Measurements from ENCODE around the gene TMEM39B.
"Not testable (repeated sequence)": the region's sequence is repeated elsewhere in the genome, so short reads cannot be mapped to it uniquely, and the experiment has no call there.

Gene TMEM39B

DNA sequence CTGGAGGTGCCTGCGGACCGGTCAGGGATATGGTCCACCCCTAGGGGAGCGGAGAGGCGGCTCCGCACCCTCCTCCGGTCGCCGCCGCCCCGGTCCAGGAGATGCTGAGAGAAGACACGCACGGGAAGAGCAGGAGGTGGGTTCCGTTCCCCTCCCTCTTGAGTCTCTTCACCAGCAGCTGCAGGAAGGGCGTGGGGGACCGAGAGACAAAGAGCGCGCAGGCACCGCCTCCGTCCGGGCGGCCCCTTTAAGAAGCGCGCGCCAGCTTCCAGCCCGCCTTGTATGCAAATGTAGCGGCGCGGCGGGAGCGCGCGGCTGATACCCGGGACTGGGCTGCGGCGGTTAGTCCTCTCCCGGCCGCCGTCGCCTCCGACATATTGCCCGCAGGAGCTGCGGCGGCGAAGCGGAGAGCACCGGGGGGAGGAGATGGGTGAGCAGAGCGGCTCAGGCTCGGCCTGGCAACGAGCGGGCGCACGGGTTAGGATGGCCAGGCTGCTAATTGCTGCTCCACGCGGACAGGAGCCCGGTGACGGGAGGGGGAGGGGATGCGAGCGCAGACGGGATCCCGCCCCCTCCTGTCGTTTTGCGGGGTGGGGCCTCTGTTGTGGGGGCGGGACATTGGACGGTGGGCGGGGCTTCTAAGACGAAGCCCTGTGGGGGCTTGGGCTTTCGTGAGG lies at the start of gene TMEM39B:
TMEM39B (plus strand) TSS at position 318 of the 677 bp plus-strand sequence; CDS start at position 427, 109 bp downstream.
- peak; percentile 96 for DNase-seq

DNA sequence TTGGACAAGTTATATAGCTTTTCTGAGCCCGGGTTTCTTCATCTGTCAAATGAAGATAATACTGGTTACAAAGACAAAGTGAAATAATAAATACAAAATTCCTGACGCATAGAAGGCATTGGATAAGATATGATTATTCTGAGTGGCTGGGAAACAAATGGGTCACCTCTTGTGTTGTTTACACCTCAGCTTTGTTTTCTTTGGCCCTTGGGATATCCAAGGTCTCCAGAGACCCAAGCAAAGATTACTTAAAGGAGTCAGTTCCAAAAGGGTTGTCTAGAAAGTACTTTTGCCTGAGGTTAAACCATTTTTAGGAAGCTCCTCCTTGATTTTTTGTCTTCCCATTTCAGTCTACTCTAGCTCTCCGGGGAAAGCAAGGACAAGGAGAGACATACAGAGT lies 49.4 kb upstream of the TMEM39B start:
- no peak for DNase-seq

- DNase-seq, result no peak
Observed at GRCh38 chr1:32025515-32025914, 47.2 kb upstream of the TMEM39B start.

GRCh38 chr1:32028746-32029145 lies 44.0 kb upstream of the TMEM39B start:
- no peak for DNase-seq

DNA sequence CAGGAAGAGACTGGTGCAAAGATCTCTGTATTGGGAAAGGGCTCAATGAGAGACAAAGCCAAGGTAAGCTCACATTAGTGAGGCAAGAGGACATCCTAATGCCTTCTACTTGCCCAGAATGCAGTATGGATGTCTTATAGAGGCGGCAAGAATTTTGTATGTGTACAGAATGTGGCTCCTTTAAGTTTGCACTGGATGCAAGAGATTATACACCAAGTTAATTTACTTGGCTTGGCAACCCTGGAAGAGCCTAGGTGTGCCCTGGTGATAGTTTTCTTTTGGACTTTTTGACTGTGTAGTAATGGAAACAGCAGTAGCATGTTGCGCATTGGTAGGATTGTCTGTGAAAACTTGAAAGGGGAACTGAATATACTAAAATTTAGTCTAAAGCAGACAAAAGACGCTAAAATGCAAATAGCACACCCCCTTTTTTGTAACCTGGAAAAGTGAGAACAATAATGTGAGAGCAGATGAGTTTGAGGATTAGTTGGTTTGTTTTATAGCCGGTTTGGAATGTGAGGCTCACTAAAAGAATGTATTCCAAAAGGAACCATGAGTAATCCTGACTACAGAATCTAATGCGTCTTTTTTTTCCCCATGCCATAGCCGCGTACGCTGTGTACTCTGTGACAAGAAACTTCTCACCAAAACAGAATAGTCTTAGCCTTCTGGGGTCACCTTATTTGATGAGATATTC lies 41.0 kb upstream of the TMEM39B start:
- no peak for DNase-seq

DNA sequence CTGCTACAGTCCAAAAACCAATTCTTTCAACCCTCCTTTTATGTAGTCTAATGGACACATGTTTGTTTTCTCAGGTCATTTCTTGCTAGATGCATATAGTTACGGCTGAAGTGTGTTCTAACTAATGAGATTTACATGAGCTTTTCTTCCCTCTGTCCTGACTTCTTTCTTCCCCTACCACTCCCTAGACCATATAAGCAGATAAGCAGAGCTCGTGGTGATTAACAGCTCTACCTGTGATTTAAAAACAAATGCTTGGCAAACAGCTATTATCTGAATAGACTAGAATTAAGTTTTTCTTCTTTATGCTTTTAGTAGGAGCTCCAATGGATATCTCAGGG lies 40.5 kb upstream of the TMEM39B start:
- DNase-seq, result no peak

- DNase-seq, result no peak
Observed at GRCh38 chr1:32035119-32035518, 37.6 kb upstream of the TMEM39B start.

GRCh38 chr1:32040711-32041110 lies 32.0 kb upstream of the TMEM39B start:
- no peak for DNase-seq

DNA sequence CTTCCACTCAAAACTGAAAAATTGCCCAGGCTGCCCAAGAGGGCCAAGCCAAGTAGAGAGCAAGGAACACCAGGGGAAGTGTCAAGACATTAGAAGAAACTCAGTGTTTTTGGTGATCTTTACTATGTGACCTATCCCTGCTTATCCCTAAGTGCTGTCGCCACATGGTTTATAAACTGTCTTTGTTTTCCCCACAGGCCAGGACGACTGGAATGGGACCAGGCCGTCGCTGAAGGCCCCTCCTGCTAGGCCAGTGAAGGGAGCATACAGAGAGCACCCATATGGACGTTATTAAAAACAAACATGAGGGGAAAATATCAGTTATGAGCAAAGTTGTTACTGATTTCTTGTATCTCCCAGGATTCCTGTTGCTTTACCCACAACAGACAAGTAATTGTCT lies 30.4 kb upstream of the TMEM39B start:
- no peak for DNase-seq

DNA sequence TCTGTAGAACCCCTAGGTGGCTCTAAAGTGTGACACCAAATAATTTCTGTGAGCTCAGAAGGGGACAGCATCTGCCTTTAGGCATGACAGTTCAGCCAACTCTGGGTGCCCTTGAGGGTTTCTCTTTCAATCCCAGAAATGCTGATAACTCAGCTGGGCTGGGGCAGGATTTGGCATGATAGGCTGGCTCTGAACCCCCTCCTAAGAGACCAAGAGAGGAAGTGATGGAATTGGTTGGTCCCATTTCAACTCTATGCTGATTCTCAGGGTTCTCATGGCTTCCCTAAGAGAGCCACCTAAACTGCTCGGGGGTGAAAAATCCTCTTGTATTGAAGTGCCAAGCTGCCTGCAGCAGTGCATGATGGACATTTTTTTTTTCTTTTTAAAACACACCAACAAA lies 28.5 kb upstream of the TMEM39B start:
- peak; percentile 34 for DNase-seq

DNA sequence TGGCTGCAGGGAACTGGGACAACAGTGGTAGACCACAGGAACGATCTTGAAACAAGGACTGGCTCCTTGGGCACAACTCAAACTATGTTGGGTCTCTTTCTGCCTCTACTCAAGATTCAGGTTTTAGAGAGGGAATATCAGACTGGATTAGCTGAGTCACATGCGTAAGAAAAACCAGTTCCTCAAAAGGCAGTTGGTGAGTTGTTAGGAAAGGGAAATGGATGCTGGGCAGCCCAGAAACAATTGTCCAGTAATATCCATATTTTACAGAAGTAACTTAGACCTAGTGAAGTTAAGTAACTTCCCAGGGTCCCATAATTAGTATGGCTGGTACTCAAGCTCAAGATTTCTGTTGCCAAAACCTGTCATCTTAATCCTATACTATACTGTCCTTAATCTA lies 27.0 kb upstream of the TMEM39B start:
- DNase-seq, result peak; percentile 29

GRCh38 chr1:32047701-32048100 lies 25.0 kb upstream of the TMEM39B start:
- DNase-seq, result no peak

DNA sequence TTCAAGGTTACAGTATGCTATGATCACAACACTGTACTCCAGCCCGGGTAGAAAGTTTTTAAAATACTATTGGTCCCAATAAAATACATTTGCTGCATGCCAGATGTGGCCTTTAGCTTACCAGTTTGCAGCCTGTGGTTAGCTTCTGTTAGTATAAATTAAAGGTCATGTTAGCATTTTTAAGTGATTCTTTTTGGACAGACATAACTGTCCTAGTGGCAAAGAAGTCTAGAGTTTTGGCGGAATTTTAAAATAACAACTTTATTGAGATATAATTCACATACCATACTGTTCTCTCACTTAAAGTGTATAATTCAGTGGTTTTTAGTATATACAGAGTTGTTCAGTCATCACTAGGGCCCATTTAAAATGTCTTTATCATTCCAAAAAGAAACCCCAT lies 24.3 kb upstream of the TMEM39B start:
- no peak for DNase-seq

DNA sequence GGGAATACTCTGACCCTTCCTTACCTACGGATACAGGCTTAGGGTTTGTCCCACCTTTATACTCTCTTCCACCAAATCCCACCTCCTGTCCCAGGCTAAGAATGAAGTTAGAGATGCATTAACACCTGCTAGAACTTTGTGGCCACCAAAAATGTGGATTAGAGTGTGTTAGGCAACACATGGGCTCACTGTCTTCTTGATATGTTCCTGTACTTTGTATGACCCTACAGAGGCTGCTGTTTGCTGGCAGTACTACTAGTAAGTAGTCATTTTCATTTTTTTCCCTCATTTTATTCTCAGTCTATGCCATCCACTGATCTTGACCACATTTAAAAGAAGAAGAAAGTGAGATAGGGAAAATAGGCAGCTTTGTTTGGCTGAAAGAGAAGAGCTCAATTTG lies 21.0 kb upstream of the TMEM39B start:
- no peak for DNase-seq

DNA sequence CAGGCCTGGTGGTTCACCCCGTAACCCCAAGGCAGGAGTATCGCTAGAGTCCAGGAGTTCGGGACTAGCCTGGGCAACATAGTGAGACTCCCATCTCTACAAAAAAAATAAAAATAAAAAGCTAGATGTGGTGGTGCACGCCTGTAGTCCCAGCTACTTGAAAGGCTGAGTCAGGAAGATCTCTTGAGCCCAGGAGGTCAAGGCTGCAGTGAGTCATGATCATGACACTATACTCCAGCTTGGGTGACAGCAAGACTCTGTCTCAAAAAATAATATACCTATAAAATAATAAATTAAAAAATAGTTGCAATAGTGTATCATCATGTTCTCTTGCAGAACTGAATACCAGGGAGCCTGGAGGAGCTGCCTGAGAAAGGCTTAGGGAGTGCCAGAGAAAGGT lies 19.9 kb upstream of the TMEM39B start:
- no peak for DNase-seq

- no peak for DNase-seq
Observed at GRCh38 chr1:32055416-32055815, 17.3 kb upstream of the TMEM39B start.

- DNase-seq, result no peak
Observed at GRCh38 chr1:32056598-32056997, 16.1 kb upstream of the TMEM39B start.

- no peak for DNase-seq
Observed at GRCh38 chr1:32060914-32061313, 11.8 kb upstream of the TMEM39B start.

DNA sequence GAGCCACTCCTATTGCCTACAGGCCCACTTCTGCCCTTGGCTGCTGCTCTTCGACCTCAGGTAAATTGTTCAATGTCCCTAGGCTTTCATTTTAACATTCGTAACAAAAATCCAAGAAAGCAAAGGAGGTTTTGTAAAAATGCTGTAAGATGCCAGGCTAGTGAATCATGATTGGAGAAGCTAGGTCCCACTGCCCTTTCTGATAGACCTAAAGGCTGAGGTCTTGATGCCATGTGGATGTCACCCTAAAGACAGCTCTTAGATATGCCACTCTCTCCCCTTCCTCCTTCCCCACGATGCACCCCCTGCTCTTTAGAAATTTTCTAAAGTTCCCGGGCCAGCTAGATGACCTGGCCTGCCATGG lies 9.9 kb upstream of the TMEM39B start:
- DNase-seq, result no peak

- peak; percentile 72 for DNase-seq
Observed at GRCh38 chr1:32063261-32063681, 9.5 kb upstream of the TMEM39B start.

DNA sequence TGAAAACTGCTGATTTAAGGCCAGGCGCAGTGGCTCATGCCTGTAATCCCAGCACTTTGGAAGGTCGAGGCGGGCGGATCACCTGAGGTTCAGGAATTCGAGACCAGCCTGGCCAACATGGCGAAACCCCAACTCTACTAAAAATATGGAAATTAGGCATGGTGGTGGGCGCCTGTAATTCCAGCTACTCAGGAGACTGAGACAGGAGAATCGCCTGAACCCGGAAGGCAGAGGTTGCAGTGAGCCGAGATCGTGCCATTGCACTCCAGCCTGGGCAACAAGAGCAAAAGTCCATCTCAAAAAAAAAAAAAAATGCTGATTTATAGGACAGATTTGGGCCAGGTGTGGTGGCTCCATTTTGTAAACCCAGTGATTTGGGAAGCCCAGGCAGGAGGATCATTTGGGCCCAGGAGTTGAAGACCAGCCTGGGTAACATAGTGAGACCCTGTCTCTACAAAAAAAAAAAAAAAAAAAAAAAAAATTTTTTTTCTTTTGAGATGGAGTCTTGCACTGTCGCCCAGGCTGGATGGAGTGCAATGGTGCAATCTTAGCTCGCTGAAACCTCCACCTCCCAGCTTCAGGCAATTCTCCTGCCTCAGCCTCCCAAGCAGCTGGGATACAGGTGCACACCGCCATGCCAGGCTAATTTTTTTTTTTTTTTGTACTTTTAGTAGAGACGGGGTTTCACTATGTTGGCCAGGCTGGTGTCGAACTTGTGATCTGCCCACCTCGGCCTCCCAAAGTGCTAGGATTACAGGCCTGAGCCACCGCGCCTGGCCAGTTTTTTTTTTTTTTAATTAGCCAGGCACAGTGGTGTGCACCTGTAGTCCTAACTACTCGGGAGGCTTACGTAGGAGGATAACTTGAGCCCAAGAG lies 6.9 kb upstream of the TMEM39B start:
- not testable (repeated sequence) for DNase-seq

DNA sequence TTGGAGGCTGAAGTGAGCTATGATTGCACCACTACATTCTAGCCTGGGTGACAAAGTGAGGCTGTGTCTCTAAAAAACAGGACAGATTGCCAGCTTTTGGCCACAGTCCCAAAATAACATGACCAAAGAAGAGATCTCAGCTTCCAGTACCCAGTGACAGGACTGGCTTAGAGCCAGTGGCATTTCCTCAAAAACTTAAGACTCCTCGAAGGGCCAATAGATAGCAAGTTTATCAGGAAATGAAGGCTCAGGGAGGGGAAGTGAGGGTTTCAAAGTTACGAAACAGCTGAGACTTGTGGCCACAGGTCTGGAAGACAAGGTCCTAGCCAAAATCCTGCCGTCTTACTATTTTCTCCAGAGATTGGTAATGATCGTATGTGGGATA lies 6.3 kb upstream of the TMEM39B start:
- peak; percentile 97 for DNase-seq

DNA sequence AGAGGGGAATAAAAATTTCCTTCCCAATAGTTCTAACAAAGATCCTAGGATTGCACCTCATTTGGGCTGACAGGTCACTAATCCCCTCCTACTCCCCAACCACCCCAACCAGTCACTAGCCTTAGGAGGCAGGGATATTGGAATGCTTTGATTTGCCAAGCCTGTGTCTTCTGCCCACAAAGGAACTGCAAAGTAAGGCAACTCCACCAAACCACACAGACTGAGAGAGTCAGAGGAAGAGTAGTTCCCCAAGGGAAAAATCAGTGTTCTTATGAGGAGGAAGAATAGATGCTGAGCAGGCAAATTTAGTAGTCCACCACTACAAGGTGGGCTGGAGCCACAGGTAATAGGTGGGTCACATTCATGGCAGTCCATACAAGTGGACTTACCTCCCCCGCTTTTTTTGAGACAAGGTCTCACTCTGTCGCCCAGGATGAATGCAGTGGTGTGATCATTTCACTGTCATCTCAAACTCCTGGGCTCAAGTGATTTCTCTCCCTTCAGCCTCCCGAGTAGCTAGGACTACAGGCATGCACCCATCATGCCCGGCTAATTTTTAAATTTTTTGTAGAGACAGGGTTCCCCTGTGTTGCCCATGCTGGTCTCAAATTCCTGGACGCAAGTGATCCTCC lies 3.7 kb upstream of the TMEM39B start:
- DNase-seq, result peak; percentile 9

Measured in OCI-M1 (cell line).